Retinal pigment epithelial cell (primary cell): Measurements from ENCODE around the gene SEPTIN10.
"Not testable (repeated sequence)": the region's sequence is repeated elsewhere in the genome, so short reads cannot be mapped to it uniquely, and the experiment has no call there.

Experiments
- DNase-seq: peaks from one replicate; pipeline ENCODE4 v3.0.0-alpha.2; 2010; ENCODE audit warnings: low read depth
- H3K4me3 ChIP-seq: 2 replicates; pipeline ENCODE4 v1.5.1; 2011; ENCODE audit warnings: mild to moderate bottlenecking, low read length, control low read depth, moderate library complexity
- CTCF ChIP-seq: conservative IDR thresholded peaks from 2 replicates; pipeline ENCODE4 v1.5.1; 2011; ENCODE audit warnings: low read depth, low read length, control low read depth, inconsistent platforms

The SEPTIN10 gene

DNA sequence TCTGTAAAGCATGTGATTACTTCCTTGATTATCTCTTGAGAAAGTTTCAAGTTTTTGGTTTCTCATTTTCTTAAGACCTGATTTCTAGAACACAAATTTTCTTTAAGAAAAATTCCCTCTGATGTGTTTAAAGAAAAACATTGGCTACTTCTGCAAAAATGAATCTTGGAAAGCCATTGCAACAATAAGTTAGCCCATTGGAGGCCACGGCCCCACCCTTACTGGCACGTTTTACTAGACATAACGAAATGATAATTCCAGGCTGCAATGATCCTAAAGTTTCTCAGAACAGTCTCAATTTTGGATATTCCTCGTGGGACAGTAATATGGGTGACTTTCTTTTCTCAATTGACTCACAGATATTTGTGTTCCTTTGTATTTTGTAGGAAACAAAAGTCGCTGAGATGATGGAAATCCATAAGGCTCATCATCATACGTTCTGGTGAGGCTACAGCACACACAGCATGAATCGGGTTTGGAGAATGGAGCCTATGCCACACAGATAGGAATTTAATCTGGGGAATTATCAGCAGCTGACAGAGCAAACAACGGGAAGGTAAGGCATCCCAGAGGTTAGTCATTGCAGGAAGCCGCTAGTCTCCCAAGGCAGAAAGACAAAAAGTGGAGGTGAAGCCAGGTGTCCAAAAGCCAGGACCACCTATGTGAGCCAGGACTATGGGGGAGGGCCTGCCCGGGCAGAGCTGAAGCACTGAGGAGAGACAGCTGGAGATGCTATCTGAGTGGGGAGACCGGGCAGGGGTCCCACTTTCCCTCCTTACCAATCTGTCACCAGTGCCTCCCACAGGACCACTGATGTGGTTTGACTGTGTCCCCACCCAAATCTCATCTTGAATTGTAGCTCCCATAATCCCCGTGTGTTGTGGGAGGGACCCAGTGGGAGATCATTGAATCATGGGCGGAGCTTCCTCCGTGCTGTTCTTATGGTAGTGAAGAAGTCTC is 36.2 kb upstream of the SEPTIN10 start:
- no peak for DNase-seq
- TF ChIP-seq CTCF, result no peak
- no peak overlapping the region for H3K4me3 ChIP-seq

GRCh38 chr2:109648041-109648527 is 34.3 kb upstream of the SEPTIN10 start:
- no peak for TF ChIP-seq CTCF
- no peak overlapping the region for H3K4me3 ChIP-seq
- DNase-seq, result no peak

GRCh38 chr2:109647636-109648035 is 33.9 kb upstream of the SEPTIN10 start:
- no peak overlapping the region for H3K4me3 ChIP-seq
- TF ChIP-seq CTCF, result no peak
- DNase-seq, result peak; percentile 47

DNA sequence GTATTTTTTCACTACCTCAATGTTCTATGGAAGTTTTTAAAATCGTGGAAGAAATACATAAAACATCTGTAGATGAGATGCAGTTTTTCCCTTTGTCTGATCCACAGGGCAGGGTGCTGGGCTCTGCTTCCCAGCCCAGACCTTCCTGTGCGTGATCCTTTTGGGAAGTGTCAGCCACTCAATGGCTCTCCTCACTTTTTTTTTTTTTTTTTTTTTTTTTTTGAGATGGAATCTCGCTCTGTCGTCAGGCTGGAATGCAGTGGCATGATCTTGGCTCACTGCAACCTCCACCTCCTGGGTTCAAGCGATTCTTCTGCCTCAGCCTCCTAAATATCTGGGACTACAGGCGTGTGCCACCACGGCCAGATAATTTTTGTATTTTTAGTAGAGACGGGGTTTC is 33.2 kb upstream of the SEPTIN10 start:
- TF ChIP-seq CTCF, result no peak
- DNase-seq, result no peak
- H3K4me3 ChIP-seq, result no peak overlapping the region

DNA sequence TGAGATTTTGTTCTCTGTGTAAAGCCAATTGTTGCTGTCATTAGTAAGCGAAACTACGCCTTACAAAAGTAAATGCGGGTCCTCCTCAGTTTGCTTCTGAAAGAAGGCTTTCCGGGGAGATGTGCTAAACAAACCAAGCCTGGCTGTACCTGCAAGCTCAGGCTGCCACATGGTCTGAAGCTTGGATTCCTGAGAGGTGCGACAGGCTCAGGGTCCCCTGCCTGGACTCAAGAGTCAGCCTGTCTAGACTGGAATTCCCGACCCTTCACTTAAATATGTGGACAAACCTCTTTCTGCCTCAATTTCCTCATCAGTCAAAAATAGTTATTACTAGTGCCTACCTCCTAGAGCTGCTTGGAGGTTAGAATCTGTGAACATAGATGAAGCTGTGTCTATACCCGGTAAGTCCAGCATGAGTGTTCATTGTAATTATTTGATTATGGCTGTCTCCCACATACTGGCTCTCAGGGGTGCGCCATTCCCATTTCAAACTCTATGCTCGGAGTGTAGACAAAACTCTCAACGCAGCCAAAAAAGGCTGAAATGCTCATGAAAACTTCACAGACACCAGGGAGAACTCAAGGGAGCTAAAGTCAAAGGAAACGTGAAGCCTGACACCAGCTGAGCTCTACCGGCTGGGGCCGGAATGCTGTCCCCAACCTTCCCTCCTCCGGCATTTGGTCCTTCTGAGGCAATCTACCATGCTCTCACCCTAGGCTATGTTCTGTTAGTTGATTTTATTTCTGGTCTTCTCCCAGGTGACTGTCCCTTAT is 31.8 kb upstream of the SEPTIN10 start:
- DNase-seq, result no peak
- no peak overlapping the region for H3K4me3 ChIP-seq
- TF ChIP-seq CTCF, result no peak

GRCh38 chr2:109644571-109645275 is 31.0 kb upstream of the SEPTIN10 start:
- no peak overlapping the region for H3K4me3 ChIP-seq
- TF ChIP-seq CTCF, result no peak
- DNase-seq, result no peak

DNA sequence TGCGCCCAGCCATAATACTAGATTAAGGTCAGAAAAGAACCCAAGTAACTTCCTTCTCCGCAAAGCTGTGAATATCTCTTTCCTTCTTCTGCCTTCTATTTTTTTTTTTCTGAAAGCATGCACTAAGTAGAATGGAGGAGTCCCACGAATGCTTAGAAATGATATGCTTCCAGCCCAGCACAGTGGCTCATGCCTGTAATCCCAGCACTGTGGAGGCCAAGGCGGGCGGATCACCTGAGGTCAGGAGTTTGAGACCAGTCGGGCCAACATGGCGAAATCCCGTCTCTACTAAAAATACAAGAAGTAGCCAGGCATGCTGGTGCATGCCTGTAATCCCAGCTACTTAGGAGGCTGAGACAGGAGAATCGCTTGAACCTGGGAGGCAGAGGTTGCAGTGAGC is 26.2 kb upstream of the SEPTIN10 start:
- H3K4me3 ChIP-seq, DNase-seq: not testable (repeated sequence)
